GM23338 (cell line): Measurements from ENCODE around the gene MUL1. TPM values are rescaled to one million over a fixed set of nuclear protein-coding genes. Genes with fewer than 3 reads are reported as not detected.

Experiments used
- ATAC-seq: fragments of 200-7000 bp; cut with Tn5 transposase; 3 replicates; pipeline ENCODE4 v1.9.1; 2020
- DNase-seq: peaks from one replicate; pipeline ENCODE4 v3.0.0-alpha.2; 2015; ENCODE audit warnings: low spot score
- H2AFZ ChIP-seq: fragments of 200-600 bp; sonication (generic); 2 replicates; pipeline ENCODE4 v1.8.0; 2016; ENCODE audit warnings: antibody characterized with exemption, mild to moderate bottlenecking, moderate library complexity
- H3F3A ChIP-seq: fragments of 200-600 bp; sonication (generic); replicated peaks from 2 replicates; pipeline ENCODE4 v1.8.0; 2017; ENCODE audit warnings: antibody characterized with exemption, mixed run types, low read depth
- H3K27ac ChIP-seq: fragments of 200-600 bp; sonication (generic); 2 replicates; pipeline ENCODE4 v1.6.1; 2016; ENCODE audit warnings: low read depth
- H3K27me3 ChIP-seq: fragments of 200-600 bp; sonication (generic); 2 replicates; pipeline ENCODE4 v1.8.0; 2016; ENCODE audit warnings: mild to moderate bottlenecking, mixed run types, moderate library complexity; ENCODE audit not compliant: insufficient read depth
- H3K36me3 ChIP-seq: fragments of 200-600 bp; sonication (generic); 2 replicates; pipeline ENCODE4 v1.8.0; 2016; ENCODE audit warnings: mild to moderate bottlenecking; ENCODE audit not compliant: insufficient read depth
- H3K4me1 ChIP-seq: fragments of 200-600 bp; sonication (generic); 2 replicates; pipeline ENCODE4 v1.8.0; 2016; ENCODE audit warnings: mild to moderate bottlenecking, moderate library complexity; ENCODE audit not compliant: insufficient read depth
- H3K4me2 ChIP-seq: fragments of 200-600 bp; sonication (generic); 2 replicates; pipeline ENCODE4 v1.7.1; 2017; ENCODE audit warnings: mixed run types
- H3K4me3 ChIP-seq: fragments of 200-600 bp; sonication (generic); 2 replicates; pipeline ENCODE4 v1.6.1; 2016; ENCODE audit warnings: mixed run types
- H3K79me2 ChIP-seq: fragments of 200-600 bp; sonication (generic); replicated peaks from 2 replicates; pipeline ENCODE4 v1.8.0; 2017; ENCODE audit warnings: mild to moderate bottlenecking; ENCODE audit not compliant: insufficient read depth
- H3K9me2 ChIP-seq: fragments of 200-600 bp; sonication (generic); 2 replicates; pipeline ENCODE4 v1.8.0; 2017; ENCODE audit not compliant: insufficient read depth
- H4K20me1 ChIP-seq: fragments of 200-600 bp; sonication (generic); replicated peaks from 2 replicates; pipeline ENCODE4 v1.8.0; 2017; ENCODE audit warnings: mild to moderate bottlenecking; ENCODE audit not compliant: insufficient read depth
- H3K27ac Mint-ChIP-seq: 2 replicates; pipeline ENCODE4 v1.8.0; 2020; ENCODE audit warnings: inconsistent platforms, mild to moderate bottlenecking, moderate library complexity, mixed read lengths
- H3K27me3 Mint-ChIP-seq: 3 replicates; pipeline ENCODE4 v1.8.0; 2022; ENCODE audit warnings: low read depth, mild to moderate bottlenecking, moderate library complexity, mixed read lengths, inconsistent platforms; ENCODE audit not compliant: insufficient read depth, poor library complexity
- H3K36me3 Mint-ChIP-seq: 3 replicates; pipeline ENCODE4 v1.8.0; 2021; ENCODE audit warnings: low read depth, mild to moderate bottlenecking, inconsistent platforms, moderate library complexity, mixed read lengths
- H3K4me1 Mint-ChIP-seq: 3 replicates; pipeline ENCODE4 v1.8.0; 2020; ENCODE audit warnings: mild to moderate bottlenecking, inconsistent platforms, mixed read lengths
- H3K4me3 Mint-ChIP-seq: 3 replicates; pipeline ENCODE4 v1.8.0; 2021; ENCODE audit warnings: moderate library complexity, mild to moderate bottlenecking, inconsistent platforms, mixed read lengths
- H3K9me3 Mint-ChIP-seq: 3 replicates; pipeline ENCODE4 v1.8.0; 2020; ENCODE audit warnings: moderate library complexity, mild to moderate bottlenecking, inconsistent platforms, mixed read lengths
- CTCF ChIP-seq, 2 experiments: fragments of 200-600 bp in 1 of 2; sonication (generic) in 1 of 2; conservative IDR thresholded peaks; 2 replicates each; pipeline versions ENCODE4 v1.5.1 to v1.6.1; 2016 to 2017; ENCODE audit warnings: antibody characterized with exemption in 2 of 2, low read depth in 2 of 2, mild to moderate bottlenecking in 2 of 2, moderate library complexity in 1 of 2
- EZH2 ChIP-seq: fragments of 200-600 bp; sonication (generic); IDR thresholded peaks from one replicate; pipeline ENCODE4 v1.8.0; 2017; ENCODE audit warnings: antibody characterized with exemption, mild to moderate bottlenecking, low read depth; ENCODE audit not compliant: unreplicated experiment
- EZH2phosphoT487 ChIP-seq: fragments of 200-600 bp; sonication (generic); IDR thresholded peaks from one replicate; pipeline ENCODE4 v1.8.1; 2018; ENCODE audit warnings: antibody characterized with exemption; ENCODE audit not compliant: unreplicated experiment
- JUNB ChIP-seq: IDR thresholded peaks from one replicate; pipeline ENCODE4 v1.6.1; 2016; ENCODE audit warnings: antibody characterized with exemption; ENCODE audit not compliant: unreplicated experiment
- REST ChIP-seq: IDR thresholded peaks from one replicate; pipeline ENCODE4 v1.6.1; 2018; ENCODE audit warnings: antibody characterized with exemption; ENCODE audit not compliant: unreplicated experiment
- ZNF114 ChIP-seq: fragments of 250-450 bp; sonication (Bioruptor Pico); IDR thresholded peaks from 2 replicates; pipeline ENCODE4 v1.5.0; 2020; ENCODE audit warnings: mild to moderate bottlenecking, moderate library complexity
- ZNF331 ChIP-seq: fragments of 250-450 bp; sonication (Bioruptor Pico); IDR thresholded peaks from 2 replicates; pipeline ENCODE4 v1.5.0; 2020; ENCODE audit warnings: low read depth, mild to moderate bottlenecking, moderate library complexity
- polyA plus RNA-seq: library from polyadenylated mRNA; unstranded; fragments of >200 nt; fragmentation: Nextera tagmentation; extraction: Ambion mirVana; gene quantifications from 2 replicates; pipeline ENCODE4 v1.2.1, GENCODE V29; 2016
- total RNA-seq: library from RNA; depleted of rRNA; stranded (reverse); fragments of >200 nt; shearing (Covaris generic); gene quantifications from 2 replicates; pipeline ENCODE4 v1.2.3, GENCODE V29; 2014

Gene MUL1
- total and polyA plus RNA-seq, 2 experiments from 2014 or later = 8.9 to 26.2 TPM

GRCh38 chr1:20469406-20470076, 38.4 kb downstream of the MUL1 start:
- Histone ChIP-seq H3K4me2 (no peak overlapping the region), H3K27ac (no peak overlapping the region), H3K79me2 (no peaks in the 10 kb centered on the region), H4K20me1 (no peaks in the 10 kb centered on the region), H3K36me3 (no peaks in the 10 kb centered on the region), H3K4me1 (peaks cover 7% of the 10 kb centered on the region), H3K27me3 (no peaks in the 10 kb centered on the region), H3K9me2 (no peaks in the 10 kb centered on the region), H2AFZ (no peak overlapping the region), H3F3A (no peaks in the 10 kb centered on the region), H3K4me3 (no peak overlapping the region)
- no peaks in the 10 kb centered on the region for H3K36me3 Mint-ChIP-seq
- TF ChIP-seq CTCF (conservative IDR thresholded peaks at IDR 0.05; ENCODE audit: low read depth in 2 of 2) = peak; percentile 16 to 32; a peak in 2 of 4 replicates
- TF ChIP-seq ZNF331 (CRISPR knock-in tag) = no peak
- peaks cover 19% of the 10 kb centered on the region for H3K27me3 Mint-ChIP-seq
- H3K4me1 Mint-ChIP-seq = peaks cover 9% of the 10 kb centered on the region; the same call in 2 of the 3 replicates
- no peak overlapping the region for H3K27ac Mint-ChIP-seq
- ATAC-seq = no peak
- no peak overlapping the region for H3K4me3 Mint-ChIP-seq
- no peaks in the 10 kb centered on the region for H3K9me3 Mint-ChIP-seq
- no peak for DNase-seq

GRCh38 chr1:20466273-20466672, 41.7 kb downstream of the MUL1 start:
- no peaks in the 10 kb centered on the region for H3K79me2 ChIP-seq
- H3K27me3 Mint-ChIP-seq = peaks cover 14% of the 10 kb centered on the region
- H3K36me3 ChIP-seq = no peaks in the 10 kb centered on the region
- no peaks in the 10 kb centered on the region for H3K27me3 ChIP-seq
- no peak overlapping the region for H3K4me3 ChIP-seq
- H4K20me1 ChIP-seq = no peaks in the 10 kb centered on the region
- no peaks in the 10 kb centered on the region; the same call in 2 of the 3 replicates for H3K9me3 Mint-ChIP-seq
- H3K27ac Mint-ChIP-seq = no peak overlapping the region
- H3F3A ChIP-seq = no peaks in the 10 kb centered on the region
- no peak for DNase-seq
- no peaks in the 10 kb centered on the region for H3K4me1 ChIP-seq
- H3K4me3 Mint-ChIP-seq = no peak overlapping the region
- H3K4me1 Mint-ChIP-seq = no peaks in the 10 kb centered on the region
- no peaks in the 10 kb centered on the region for H3K36me3 Mint-ChIP-seq
- H3K9me2 ChIP-seq = peaks cover 5% of the 10 kb centered on the region; the same call in 1 of the 2 replicates
- no peak overlapping the region for H2AFZ ChIP-seq
- no peak overlapping the region for H3K27ac ChIP-seq
- no peak for ATAC-seq
- no peak overlapping the region for H3K4me2 ChIP-seq
- no peak for TF ChIP-seq JUNB
- no peak for TF ChIP-seq CTCF (conservative IDR thresholded peaks at IDR 0.05; ENCODE audit: low read depth in 2 of 2)
- TF ChIP-seq EZH2 = no peak
- TF ChIP-seq ZNF114 (CRISPR knock-in tag) = no peak
- TF ChIP-seq REST = no peak
- no peak for TF ChIP-seq EZH2phosphoT487
